ENCODE measurements around the gene OR10V1.
A peak's percentile ranks its signal among the peaks of the same experiment; 100 is the strongest.

OR10V1 gene

DNA sequence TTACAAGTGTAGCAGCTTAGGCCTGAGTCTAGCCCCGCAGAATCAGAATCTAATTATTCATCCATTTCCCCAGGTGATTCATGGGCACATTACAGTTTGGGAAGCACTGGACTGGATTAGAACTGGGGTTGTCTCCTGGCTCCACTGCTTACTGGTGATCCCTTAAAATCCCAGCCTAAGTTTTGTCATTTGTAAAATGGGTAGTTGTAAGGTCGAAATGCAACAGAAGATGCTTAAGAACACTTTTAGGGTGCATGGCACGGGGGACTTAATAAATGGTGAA is 42.9 kb upstream of the OR10V1 start:
- H3K4me3 ChIP-seq (replicated peaks; ENCODE audit: low read depth, low read length) = peak overlapping the region; percentile 72
- TF ChIP-seq, protein P1, sequence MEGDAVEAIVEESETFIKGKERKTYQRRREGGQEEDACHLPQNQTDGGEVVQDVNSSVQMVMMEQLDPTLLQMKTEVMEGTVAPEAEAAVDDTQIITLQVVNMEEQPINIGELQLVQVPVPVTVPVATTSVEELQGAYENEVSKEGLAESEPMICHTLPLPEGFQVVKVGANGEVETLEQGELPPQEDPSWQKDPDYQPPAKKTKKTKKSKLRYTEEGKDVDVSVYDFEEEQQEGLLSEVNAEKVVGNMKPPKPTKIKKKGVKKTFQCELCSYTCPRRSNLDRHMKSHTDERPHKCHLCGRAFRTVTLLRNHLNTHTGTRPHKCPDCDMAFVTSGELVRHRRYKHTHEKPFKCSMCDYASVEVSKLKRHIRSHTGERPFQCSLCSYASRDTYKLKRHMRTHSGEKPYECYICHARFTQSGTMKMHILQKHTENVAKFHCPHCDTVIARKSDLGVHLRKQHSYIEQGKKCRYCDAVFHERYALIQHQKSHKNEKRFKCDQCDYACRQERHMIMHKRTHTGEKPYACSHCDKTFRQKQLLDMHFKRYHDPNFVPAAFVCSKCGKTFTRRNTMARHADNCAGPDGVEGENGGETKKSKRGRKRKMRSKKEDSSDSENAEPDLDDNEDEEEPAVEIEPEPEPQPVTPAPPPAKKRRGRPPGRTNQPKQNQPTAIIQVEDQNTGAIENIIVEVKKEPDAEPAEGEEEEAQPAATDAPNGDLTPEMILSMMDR (IDR thresholded peaks at IDR 0.05; ENCODE audit: low read depth, low read length, missing control alignments) = no peak
- DNase-seq (ENCODE audit: extremely low read depth, low read depth) = no peak

- TF ChIP-seq, protein P1 (IDR thresholded peaks at IDR 0.05; ENCODE audit: low read depth, low read length, missing control alignments) = no peak
- H3K4me3 ChIP-seq (replicated peaks; ENCODE audit: low read depth, low read length) = peak overlapping the region; percentile 72
- no peak for DNase-seq (ENCODE audit: extremely low read depth, low read depth)
These were observed 42.3 kb upstream of the OR10V1 start for GRCh38 chr11:59755701-59756557.

DNA sequence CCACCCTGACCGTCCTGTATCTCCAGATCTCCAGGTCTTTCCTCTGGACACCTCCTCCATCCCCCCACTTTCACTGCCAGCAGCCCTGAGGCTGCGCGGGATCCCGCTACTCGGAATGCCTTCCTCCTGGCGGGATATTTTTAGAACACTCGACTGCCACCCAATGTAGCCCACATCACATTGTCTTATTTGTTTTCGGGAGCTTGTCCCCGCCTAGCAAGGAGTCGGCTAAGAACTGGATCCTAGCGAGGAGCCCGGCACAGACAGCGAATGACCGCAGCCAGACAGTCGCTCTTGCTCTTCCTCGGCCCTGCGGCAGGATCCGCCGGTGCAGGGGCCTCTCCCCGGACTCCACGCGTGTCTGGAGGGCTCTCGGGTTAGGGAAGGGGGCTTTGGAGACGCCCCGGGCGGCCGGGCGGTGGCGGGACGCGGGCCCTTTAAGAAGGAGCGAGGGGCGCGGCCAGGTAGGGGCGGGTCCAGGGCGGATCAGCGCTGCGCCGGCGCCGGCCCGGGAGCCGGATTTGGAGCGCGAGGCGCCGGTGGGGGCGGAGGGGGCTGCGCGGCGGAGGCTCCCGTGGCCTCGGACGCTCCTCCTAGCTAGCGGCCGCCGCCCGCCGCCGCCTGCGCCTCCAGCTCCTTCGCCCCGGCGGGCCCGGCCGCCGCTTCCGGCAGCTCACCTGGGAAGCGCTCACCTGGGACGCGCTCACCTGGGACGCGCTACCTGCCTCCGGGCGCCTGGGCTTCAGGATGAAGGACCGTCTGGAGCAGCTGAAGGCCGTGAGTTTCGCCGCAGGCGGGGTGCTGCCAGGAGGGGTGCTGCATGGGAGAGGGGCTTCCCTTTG is 41.4 kb upstream of the OR10V1 start, which contains the start of gene STX3:
STX3 (plus strand) TSS at position 518 of the 842 bp plus-strand sequence; CDS start at position 748, 230 bp downstream.
- TF ChIP-seq, protein P1 (IDR thresholded peaks at IDR 0.05; ENCODE audit: low read depth, low read length, missing control alignments) = no peak
- peak within 1 kb of the TSS; percentile 72 for H3K4me3 ChIP-seq (replicated peaks; ENCODE audit: low read depth, low read length)
- no peak for DNase-seq (ENCODE audit: extremely low read depth, low read depth)

- DNase-seq (ENCODE audit: extremely low read depth, low read depth) = no peak
- TF ChIP-seq, protein P1 (IDR thresholded peaks at IDR 0.05; ENCODE audit: low read depth, low read length, missing control alignments) = no peak
- peak overlapping the region; percentile 72 for H3K4me3 ChIP-seq (replicated peaks; ENCODE audit: low read depth, low read length)
These were observed 40.8 kb upstream of the OR10V1 start for GRCh38 chr11:59754494-59754858.

GRCh38 chr11:59753650-59754493 is 40.2 kb upstream of the OR10V1 start:
- DNase-seq (ENCODE audit: extremely low read depth, low read depth) = peak; percentile 33
- peak overlapping the region; percentile 72 for H3K4me3 ChIP-seq (replicated peaks; ENCODE audit: low read depth, low read length)
- TF ChIP-seq, protein P1 (IDR thresholded peaks at IDR 0.05; ENCODE audit: low read depth, low read length, missing control alignments) = peak; percentile 78

- TF ChIP-seq, protein P1 (IDR thresholded peaks at IDR 0.05; ENCODE audit: low read depth, low read length, missing control alignments) = no peak
- no peak overlapping the region for H3K4me3 ChIP-seq (replicated peaks; ENCODE audit: low read depth, low read length)
- no peak for DNase-seq (ENCODE audit: extremely low read depth, low read depth)
These were observed 32.5 kb upstream of the OR10V1 start for GRCh38 chr11:59746111-59746510.
